CD4-positive, alpha-beta T cell treated with Interleukin-21 for 1 hour (primary cell): ENCODE data around the gene USF1.
A peak's percentile ranks its signal among the peaks of the same experiment; 100 is the strongest.
"Not testable (repeated sequence)": the region's sequence is repeated elsewhere in the genome, so short reads cannot be mapped to it uniquely, and the experiment has no call there.

Experiments
- DNase-seq: peaks from one replicate; pipeline ENCODE4 v3.0.0-alpha.2; 2020

USF1 gene

DNA sequence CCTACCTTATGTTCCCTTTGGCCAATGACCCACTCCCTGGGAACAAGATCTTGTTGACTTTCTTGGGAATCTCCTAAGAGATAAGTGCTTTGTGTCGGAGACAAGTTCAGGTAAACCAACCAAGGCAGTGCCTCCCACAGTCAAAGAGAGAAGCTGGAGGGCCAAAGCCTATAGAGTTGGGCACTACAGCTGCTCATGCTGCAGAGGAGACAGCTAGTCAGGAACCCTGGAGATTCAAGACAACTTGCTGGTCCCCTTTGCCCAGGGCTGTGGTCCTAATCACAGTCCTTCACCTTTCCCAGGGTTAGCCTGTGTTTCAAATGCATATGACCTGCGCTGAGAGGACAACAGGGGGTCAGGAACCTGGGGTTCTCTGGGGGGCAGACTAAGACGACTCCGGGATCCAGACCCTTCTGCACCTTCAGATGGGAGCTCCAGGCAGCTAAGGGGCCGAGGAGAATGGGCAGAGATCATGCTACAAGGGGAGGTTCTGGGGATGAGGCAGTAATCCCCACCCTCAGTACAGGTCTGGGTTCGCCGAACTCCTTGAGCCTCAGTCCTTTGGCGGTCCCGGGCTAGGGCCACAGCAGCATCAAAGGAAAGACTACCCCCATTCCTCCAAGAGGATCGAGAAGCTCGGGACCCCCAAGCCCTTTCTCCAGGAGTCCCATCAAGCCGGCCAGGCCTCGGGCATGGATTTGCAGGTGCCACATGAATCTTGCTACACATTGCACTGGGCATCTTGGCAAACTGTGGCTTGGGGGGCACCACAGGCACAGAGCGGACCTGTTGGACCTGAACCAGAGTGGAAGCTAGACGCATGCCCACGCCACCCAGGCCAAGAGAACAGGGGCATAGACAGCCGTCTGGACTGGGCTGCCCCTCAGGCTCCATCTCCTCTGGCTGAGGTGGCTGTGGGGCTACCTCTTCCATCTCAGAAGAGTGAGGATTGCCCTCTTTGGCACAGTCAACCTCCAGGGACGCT, 2.0 kb upstream of the USF1 start:
- no peak for DNase-seq

DNA sequence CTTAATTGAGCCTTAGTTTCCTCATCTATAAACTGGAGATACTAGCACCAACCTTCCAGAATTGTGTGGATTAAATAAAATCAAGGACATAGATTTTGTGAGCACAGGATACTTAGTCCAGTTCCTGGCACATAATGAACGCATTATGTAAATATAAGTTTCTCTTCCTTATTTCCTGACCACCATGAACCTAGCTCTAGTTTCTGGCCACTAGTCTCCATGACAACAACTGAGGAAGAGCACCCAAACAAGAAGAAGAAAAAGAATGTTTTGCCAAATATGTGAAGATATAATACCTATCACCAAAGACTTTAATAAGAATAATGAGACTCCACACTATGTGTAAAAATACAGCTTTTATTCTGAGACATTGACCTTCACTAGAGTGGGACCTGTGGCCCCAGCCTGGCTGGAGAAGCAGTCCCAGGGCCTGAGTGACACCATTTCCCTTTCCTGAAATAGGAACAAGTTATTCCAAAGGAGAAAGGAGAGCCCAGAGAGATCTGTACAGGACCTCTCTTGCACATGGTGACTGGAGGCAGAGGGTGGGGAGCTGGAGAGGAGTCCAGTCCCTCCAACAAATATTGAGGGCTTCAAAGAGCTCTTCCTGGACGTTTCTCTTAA, 940 bp upstream of the USF1 start:
- peak; percentile 42 for DNase-seq

DNA sequence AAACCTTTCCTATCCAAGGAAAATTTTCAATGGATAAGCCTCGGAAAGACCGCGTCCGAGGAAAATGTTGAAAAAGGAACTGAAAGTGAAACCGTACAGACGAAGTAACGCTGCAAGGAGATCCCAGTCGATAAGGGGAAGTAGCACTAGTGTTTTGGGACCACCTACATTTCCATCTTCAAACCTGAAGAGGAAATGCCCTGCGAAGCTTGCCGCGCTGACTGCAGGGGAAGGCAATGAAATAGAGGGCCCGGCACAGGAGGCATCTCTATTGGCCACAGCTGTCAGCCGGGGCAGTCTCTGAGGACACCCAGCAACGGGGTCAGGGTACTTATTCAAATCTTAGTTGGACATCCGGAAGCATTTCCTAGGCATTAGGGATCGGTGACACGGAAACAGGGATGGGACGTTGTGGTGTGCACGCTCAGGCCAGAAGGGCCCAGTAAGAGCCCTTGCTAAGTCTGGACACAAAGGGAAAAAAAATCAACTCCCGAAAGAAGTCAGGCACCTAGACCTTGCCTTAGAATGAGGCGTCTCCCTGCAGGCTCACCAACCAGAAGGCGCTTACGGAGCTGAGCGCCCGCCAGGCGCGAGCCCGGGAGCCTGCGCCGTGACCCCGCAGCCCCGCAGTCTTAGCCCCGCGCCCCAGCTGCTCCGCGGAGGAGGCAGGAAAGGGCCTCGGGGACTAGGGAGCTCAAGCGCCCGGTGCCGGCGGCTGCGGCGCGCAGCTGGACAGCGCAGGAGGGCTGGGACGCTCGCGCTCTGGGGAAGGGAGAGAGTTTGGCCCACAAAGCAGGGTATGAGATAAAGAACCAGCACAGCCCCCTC, 655 bp downstream of the USF1 start:
- DNase-seq, result peak; percentile 82

DNA sequence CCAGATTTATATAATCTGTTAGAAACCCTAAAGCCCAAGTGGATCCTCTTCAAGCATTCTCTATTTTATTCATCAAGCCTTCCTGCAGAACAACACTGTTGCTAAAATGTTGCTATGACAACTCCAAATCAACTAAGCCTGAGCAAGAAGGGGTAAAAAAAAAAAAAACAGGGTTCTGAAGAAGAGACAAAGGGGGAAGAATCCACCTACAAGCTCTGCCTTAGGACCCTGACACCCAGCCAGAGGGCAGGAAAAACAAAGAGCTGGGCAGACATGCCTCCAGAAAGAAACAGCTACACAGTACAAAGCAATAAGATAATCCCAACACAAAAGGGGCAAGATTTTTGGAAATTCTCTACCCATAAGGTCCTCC, 1.3 kb downstream of the USF1 start:
- DNase-seq, result peak; percentile 64

DNA sequence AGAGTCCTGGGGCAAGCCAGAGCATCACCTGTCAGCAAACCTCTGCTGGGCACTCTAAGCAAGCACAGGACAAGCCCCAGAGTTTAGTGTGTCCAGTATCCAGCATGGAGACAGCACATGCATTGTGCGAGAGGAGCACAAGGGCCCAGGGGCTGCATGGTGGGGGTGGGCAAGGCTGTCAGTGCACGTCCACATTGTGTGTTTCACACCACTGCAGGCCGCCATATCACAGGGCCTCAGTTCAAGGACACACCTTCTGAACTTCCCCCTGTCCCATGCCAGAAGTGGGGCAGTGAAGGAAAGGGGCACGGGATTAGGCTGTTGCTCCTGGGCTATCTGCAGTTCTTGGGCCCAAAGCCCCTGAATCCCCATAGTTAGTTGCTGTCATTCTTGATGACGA, 6.2 kb downstream of the USF1 start:
- DNase-seq, result no peak

DNA sequence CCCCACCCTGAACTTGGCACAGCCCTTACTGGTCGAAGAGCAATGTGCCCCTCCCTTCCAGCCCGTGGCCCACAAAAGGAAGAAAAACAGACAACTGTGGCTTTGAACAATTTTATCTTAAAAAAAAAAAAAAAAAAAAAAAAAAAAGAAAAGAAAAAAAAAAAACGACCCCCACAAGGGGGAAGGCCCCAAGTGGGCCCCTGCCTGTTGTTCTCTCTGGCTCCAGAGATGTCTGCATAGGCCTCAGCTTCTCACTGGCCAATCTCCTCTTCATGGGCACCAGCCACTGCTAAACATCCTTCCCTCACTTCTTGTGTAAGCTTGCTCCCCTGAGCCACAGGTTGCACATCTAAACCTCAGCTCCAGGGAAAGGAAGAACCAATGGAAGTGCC, 6.6 kb downstream of the USF1 start:
- no peak for DNase-seq

DNA sequence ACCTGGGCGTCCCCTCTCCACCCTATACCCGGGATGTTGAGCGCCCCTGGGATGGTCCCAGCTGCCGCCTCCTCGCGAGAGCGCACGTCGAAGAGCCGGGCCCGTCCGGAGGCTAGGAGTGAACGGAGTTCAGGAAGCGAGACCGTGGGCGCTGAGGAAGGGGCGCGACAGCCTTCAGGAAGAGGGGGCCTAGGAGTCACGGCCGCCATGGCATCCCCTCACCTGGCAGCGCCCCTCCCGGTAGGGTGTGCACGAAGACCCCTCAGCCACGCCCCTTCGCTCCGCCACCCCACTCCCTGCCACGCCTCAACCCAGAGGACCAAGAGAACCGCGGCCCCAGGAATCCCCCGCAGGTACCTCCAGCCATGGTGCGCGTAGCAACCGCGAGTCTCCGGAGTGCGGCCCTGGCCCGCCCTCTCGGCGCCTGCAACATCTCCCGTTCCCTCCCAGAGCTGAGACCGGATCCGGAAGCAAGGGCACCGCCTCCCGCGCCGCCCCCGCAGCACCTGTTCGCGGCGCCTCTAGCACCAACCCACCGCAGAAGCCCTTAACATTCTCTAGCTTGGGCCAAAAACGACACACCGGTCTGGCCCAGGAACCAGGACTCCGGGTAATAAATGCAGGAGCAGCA, 7.1 kb downstream of the USF1 start, which contains the start of gene TSTD1:
Gene TSTD1, minus strand, starts transcription at position 442 of the 631 bp plus-strand sequence. Its CDS starts 75 bp downstream, at position 367.
- DNase-seq, result peak; percentile 91

DNA sequence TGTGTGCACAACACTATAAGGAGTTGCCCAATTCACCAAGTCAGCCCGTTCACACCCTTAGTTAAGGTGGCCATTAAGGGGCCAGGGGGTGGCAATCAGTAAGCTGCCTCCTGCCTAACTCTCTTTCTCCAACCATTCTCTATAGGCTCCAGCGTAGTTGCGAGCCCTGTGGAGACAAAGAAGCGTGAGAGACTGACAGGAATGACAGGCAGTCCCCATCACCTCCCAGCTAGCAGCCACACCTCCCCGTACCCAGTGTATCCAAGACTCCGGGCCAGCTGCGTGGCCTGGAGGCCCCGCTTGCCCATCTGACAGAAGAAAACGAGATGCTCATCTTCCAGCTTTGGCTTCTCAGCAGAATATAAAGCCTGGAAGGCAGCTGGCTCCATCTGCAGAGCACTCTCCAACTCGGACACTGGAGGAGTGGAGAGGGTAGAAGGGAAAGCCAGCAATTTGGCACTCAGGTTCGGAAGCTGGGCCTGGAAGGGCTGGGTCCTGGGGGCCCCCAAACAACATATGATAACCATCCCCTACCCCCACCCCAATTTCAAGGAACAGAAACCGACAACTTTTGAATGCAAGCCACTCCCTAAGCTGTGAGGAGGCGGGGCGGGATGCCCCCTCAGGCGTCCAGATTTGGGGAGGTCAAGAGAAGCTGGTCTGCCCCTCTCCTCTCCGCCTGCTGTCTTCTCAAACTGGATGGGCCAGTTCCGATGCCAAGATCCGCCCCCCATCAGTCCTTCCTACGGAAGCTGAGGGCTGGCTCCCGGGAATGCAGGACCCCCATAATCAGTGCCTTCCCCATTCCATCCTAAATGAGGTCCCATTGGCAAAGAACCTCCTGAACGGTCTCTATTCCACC, 7.9 kb downstream of the USF1 start:
- DNase-seq, result no peak

DNA sequence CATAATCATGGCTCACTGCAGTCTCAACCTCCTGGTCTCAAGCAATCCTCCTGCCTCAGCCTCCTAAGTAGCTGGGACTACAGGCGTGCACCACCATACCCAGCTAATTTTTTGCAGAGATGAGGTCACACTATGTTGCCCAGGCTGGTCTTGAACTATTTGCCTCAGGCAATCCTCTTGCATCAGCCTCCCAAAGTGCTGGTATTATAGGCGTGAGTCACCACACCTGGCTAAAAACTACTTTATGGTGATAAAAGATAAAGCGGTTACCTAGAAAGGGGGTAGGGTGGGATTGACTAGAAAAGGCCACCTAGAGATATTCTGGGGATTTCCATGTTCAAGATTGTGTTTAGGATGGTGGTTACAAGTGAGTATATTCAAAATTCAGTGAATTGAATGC, 12.0 kb downstream of the USF1 start:
- DNase-seq, result no peak

DNA sequence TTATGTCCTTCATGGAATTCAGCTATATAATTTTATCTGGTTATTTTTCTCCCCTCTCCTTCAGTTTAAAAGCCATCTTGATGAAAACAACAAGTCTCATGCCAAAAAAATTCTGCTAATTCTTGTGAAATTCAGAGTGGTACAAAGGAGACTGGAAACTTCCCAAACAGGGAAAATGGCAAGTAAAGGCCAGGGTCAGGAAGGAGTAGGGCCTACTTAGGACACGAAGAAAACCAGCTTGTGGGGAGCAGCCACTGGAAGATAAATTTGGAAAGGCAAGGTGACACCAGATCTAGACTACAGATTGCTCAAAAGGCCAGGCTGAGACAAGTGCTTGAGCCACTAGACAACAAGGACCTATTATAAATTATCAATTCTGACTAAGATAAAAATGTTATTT, 13.4 kb downstream of the USF1 start:
- DNase-seq, result no peak

DNA sequence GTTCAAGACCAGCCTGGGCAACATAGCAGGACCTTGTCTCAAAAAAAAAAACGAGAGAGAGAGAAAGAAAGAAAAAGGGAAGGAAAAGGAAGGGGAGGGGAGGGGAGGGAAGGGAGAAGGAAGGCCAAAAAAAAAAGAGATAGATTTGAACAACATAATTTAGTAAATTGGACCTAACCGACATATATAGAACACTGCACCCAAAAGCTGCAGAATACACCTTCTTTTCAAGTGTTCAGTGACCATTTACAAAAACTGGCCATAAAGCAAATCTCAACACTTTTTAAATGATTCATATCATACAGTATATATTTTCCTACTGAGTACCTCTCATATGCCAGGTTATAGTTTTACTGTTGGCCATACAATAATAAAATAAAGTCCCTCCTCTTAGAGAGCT, 13.9 kb downstream of the USF1 start:
- DNase-seq, result no peak

DNA sequence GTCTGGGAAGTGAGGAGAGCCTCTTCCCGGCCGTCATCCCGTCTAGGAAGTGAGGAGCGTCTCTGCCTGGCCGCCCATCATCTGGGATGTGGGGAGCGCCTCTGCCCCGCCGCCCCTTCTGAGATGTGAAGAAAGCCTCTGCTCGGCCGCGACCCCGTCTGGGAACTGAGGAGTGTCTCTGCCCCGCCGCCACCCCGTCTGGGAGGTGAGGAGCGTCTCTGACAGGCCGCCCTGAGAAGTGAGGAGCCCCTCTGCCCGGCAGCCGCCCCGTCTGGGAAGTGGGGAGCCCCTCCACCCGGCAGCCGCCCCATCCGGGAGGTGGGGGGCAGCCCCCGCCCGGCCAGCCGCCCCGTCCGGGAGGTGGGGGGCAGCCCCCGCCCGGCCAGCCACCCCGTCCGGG, 16.3 kb downstream of the USF1 start:
- DNase-seq, result not testable (repeated sequence)

DNA sequence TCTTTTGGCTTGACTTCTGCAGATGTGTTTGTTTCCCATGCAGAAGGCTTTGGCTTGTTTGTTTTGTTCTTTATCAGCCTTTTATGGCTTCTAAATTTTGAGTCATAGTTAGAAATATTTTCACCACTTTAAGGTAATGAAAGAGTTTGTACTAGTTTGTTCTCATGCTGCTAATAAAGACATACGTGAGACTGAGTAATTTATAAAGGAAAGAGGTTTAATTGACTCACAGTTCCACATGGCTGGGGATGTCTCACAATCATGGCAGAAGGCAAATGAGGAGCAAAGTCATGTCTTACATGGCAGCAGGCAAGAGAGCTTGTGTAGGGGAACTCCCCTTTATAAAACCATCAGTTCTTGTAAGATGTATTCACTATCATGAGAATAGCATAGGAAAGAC, 18.8 kb downstream of the USF1 start:
- DNase-seq, result not testable (repeated sequence)

DNA sequence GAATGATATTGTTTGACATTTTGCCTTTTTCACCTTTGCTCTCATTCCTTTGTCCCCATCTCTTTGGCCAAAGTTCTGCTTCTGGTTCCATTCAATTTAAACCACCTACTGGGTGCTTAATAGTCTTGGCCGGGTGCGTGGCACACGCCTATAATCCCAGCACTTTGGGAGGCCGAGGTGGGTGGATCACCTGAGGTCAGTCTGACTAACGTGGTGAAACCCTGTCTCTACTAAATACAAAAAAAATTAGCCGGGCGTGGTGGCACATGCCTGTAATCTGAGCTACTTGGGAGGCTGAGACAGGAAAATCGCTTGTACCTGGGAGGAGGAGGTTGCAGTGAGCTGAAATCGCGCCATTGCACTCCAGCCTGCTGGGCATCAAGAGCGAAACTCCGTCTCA, 23.3 kb downstream of the USF1 start:
- DNase-seq, result not testable (repeated sequence)

DNA sequence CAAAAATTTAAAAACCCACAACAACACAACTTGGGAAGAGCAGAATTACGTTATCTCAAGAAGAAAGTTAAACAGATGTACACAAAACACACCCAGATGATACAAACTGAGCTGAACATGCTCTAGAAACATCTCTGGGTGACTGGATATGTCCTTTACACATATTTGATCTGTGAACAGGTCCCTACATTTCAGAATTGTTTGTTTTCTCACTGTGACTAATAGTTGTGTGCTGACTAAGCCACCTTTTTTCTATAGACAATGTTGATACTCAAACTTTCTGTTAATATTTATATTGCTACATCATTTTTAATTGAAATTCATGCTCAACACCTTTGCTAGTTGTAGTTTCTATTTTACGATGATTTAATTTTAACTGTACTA, 23.8 kb downstream of the USF1 start:
- DNase-seq, result no peak

DNA sequence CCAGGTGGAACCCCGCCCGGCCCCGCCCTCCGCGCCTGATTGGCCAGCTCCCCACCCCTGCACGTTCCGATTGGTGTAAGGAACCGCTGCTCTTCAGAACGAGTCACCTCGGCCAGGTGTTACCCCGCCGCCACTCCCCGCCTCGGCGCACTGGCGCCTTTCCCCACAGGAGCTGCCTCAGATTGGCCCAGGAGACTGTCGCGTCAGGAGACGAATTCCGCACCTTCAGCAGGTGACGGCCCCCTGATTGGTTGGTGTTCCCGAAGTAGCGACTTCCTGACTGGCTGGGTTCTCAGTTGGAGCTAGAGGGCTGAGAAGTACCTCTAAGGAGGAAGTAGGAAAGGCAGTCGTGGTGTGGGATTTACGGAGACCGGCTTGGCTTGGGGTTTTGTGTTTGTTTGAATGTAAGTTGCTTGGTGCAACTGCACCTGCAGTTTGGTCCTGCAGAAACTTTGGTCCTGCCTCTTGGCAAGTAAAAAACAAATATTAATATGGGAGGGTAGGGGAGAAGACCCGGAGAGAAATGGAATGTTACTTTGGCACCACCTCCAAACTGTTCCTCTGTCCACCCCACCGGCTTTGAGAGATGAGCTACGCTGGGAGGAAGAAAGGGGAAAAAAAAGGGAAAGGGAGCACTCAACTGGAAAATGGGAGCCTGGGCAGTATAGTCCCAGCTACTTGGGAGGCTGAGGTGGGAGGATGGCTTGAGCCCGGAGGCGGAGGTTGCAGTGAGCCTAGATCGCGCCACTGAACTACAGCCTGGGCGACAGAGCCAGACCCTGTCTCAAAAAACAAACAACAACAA, 24.4 kb downstream of the USF1 start:
- DNase-seq, result peak; percentile 96

DNA sequence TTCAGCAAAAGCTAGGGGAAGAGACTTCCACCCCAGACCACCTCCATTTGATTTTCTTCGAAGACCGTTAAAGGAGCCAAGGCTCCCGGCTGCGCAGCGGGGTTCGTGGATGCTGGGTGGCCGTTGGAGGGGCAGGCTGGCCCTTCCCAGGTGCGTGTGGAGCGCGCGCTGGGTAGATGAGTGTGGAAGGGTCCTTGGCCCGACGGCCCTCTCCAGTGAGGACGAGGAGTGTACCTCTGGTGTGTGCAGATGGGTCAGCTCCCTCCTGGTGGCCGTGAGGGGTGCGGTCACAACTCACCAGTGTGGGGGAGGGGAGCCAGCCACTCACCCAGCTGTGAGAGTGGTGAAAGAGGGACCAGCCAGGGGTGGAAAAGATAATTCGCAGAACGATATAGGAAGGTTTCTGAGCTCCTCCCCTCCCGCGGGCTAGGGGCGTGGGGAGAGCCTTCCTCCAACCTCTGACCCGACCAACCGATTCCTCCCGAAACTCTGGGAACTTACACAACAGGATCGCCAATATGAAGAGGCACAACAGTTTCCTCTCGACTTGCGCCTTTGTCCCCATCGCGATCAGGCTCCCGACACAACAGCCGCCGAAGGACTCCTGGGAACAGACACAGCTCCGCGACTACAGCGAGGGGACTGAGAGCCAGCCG, 25.1 kb downstream of the USF1 start, which contains the start of gene F11R:
Gene F11R, minus strand, starts transcription at position 644 of the 656 bp plus-strand sequence. Its CDS starts 79 bp downstream, at position 565.
- DNase-seq, result no peak

DNA sequence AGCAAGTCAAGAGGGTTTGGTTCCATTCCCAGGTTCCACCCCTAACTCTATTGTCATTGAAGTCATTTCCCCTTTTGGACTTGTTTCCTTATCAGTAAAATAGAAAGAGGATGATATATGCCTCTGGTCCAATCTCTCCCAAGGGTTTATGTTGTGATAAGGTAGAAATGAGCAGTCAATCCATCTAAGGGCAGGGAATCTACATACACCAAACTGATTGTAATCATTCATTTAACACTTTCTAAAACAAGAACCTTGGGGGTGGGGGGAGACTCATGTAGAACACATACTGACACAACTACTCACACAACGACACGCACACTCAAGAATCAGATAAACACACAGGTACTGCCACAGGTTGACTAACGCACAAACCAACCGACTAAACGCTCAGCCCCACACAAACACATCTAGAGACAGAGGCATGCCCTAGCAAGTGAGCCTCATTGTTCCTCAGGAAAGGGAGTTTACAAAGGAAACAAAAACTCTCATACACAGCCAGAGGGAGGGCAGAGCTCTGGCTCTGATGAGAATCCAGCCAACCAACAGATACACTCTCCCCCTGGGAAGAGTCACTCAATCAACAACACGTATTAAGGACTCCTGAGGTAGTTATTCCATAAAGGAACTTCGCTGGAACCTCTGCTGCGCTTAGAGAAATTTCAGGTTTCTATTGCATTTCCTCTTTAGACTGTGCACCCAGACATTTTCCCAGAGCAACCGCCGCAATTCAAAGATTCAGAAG, 25.9 kb downstream of the USF1 start:
- DNase-seq, result no peak

DNA sequence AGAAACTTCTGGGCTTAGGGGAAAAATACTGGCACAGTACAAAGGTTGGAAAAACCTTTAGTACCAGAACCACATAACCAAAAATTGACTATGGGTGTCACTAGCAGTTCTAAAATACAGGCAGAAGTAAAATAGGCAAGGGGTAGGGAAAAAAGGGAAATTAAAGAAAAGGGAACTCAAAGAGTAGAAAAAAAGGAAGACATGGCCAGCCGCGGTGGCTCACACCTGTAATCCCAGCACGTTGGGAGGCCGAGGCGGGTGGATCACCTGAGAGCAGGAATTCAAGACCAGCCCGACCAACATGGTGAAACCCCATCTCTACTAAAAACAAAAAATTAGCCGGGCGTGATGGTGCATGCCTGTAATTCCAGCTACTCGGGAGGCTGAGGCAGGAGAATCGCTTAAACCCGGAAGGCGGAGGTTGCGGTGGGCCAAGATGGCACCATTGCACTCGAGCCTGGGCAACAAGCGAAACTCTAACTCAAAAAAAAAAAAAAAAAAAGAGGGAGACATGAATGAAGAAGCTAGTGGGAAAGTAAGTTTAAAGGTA, 26.6 kb downstream of the USF1 start:
- DNase-seq, result not testable (repeated sequence)
